ACHN (cell line): Measurements from ENCODE around the gene MILR1.
"Not testable (repeated sequence)": the region's sequence is repeated elsewhere in the genome, so short reads cannot be mapped to it uniquely, and the experiment has no call there.

ENCODE experiments used
- DNase-seq: peaks from one replicate; pipeline ENCODE4 v3.0.0-alpha.2; 2015
- in situ Hi-C: cut with HindIII; loops from 2 replicates; pipeline ENCODE4 v1.10.0; 2017; ENCODE audit warnings: low sequenced_read_pairs, low pct_ligation_motif_present, low pct_unique_long_range_greater_than_20kb

Gene MILR1

GRCh38 chr17:64460955-64461354 lies 12.0 kb downstream of the MILR1 start:
- in situ Hi-C loops, result no loop called here
- DNase-seq, result no peak

- in situ Hi-C loops, result no loop called here
These were observed 12.9 kb downstream of the MILR1 start for GRCh38 chr17:64461788-64462187.

GRCh38 chr17:64466019-64466735 lies 17.3 kb downstream of the MILR1 start:
- in situ Hi-C loops, result no loop called here
- DNase-seq, result no peak

More at GRCh38 chr17:64461788-64462187, 12.9 kb downstream of the MILR1 start:
- DNase-seq, result no peak

GRCh38 chr17:64466834-64467233 lies 17.9 kb downstream of the MILR1 start:
- DNase-seq, in situ Hi-C loops: not testable (repeated sequence)

- no peak for DNase-seq
- in situ Hi-C loops, result no loop called here
These were observed 21.7 kb downstream of the MILR1 start for GRCh38 chr17:64470625-64471024.

- no peak for DNase-seq
- in situ Hi-C loops, result no loop called here
These were observed 22.5 kb downstream of the MILR1 start for GRCh38 chr17:64471440-64471839.

GRCh38 chr17:64472564-64472963 lies 23.6 kb downstream of the MILR1 start:
- in situ Hi-C loops, result no loop called here
- DNase-seq, result no peak

- in situ Hi-C loops, result no loop called here
- DNase-seq, result no peak
These were observed 28.9 kb downstream of the MILR1 start for GRCh38 chr17:64477849-64478248.

GRCh38 chr17:64480951-64481350 lies 32.0 kb downstream of the MILR1 start:
- in situ Hi-C loops, result no loop called here
- no peak for DNase-seq

- no peak for DNase-seq
- in situ Hi-C loops, result no loop called here
These were observed 35.5 kb downstream of the MILR1 start for GRCh38 chr17:64484380-64484779.

GRCh38 chr17:64488301-64488700 lies 39.4 kb downstream of the MILR1 start:
- in situ Hi-C loops, result no loop called here

GRCh38 chr17:64491034-64491860 lies 42.3 kb downstream of the MILR1 start:
- peak; percentile 59 for DNase-seq
- in situ Hi-C loops, result no loop called here

More at GRCh38 chr17:64488301-64488700, 39.4 kb downstream of the MILR1 start:
- no peak for DNase-seq

GRCh38 chr17:64491994-64492393 lies 43.1 kb downstream of the MILR1 start:
- peak; percentile 26 for DNase-seq
- in situ Hi-C loops, result no loop called here

- peak; percentile 44 for DNase-seq
- in situ Hi-C loops, result no loop called here
These were observed 43.7 kb downstream of the MILR1 start for GRCh38 chr17:64492481-64493109.

GRCh38 chr17:64494121-64494520 lies 45.2 kb downstream of the MILR1 start:
- in situ Hi-C loops, result no loop called here

GRCh38 chr17:64495300-64495699 lies 46.4 kb downstream of the MILR1 start:
- in situ Hi-C loops, DNase-seq: not testable (repeated sequence)

More at GRCh38 chr17:64494121-64494520, 45.2 kb downstream of the MILR1 start:
- DNase-seq, result no peak

- in situ Hi-C loops, result no loop called here
- peak; percentile 25 for DNase-seq
These were observed 47.5 kb downstream of the MILR1 start for GRCh38 chr17:64496348-64496785.

- in situ Hi-C loops, result no loop called here
These were observed 48.1 kb downstream of the MILR1 start, which contains the start of gene POLG2 for GRCh38 chr17:64496786-64497564. TSS of gene POLG2 (minus strand) at chr17:64497054. CDS start at chr17:64496968, 86 bp downstream.

More at GRCh38 chr17:64496786-64497564, 48.1 kb downstream of the MILR1 start, which contains the start of gene POLG2:
- peak; percentile 96 for DNase-seq
